HUDEP-2 (cell line): ENCODE results near the gene CCBE1.

Experiments used
- DNase-seq, 76 experiments: peaks; one replicate each; lab custom pipeline; 2025; ENCODE audit not compliant: unreplicated experiment in 76 of 76; lab: John Stamatoyannopoulos, UW

CCBE1 gene

DNA sequence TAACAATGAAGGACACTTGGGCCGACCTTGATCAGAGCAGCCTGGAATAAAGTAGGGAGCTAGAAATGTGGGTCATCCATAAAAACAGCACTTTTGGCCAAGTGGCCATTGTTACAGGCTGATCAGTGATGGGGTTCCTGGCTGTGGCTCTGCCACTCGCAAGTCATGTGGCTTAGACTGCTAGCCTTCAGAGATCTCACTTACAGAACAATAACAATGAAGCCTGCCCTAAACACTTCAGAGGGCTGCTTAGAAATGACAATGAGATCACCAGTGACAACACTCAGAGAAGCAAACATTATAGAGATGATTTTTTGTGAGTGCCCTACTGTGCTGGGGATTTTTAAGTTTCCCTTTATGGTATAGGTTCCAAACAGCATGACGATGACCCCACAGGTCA lies 230.2 kb downstream of the CCBE1 start:
- DNase-seq: no peak

DNA sequence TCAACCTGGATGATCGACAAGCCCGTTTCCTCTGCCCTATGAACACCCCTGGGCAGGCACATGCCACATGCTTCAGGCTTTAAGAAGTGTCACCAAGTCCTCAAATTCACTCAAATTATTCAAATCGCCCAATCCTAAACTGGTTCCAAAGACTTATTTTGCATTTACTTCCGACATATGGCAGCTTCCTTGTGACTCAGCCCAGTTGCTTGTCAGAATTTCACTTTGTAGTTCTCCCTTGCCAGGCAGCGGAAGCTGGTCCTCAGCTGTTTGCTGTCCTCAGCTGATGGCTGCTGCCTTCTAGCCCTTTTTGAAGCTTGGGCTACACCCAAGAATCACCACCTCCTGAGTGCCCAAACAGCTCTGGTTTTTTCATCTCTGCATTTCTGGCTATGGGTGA lies 232.7 kb downstream of the CCBE1 start:
- no peak for DNase-seq

DNA sequence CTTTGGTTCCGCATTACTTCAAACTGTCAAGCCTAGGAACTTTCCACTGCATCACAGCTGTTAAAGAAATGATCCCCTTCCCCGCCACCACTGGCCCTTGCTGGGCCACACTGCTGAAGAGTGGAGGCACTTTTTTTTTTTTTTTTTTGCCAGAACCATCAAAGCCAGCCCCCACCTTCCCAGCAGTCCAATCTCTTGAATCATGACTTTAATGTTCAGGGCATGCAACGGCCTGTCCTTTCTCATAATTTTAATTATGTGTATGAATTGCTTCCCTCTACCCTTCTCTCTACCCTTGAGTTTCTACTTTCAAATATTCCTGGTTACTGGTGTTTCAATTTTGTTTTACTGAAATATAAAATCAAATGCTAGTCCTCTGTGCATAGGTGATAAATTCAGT lies 236.1 kb downstream of the CCBE1 start:
- DNase-seq: no peak

DNA sequence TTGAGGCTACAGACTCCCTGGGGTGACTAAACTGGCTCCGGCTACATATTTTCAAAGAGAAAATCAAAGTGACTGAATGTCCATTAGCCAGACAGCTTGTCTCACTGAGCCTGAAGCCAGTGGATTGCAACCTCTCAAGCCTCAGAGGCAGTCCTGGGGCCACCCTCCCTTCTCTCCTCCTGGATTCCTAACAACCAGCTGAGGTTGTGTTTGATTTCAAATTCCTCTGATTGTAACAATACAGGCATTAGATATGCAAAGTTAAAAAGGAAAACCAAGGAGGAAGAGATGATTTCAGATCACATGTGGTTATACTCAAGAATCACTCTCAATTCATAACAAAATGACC lies 237.2 kb downstream of the CCBE1 start:
- no peak for DNase-seq

DNA sequence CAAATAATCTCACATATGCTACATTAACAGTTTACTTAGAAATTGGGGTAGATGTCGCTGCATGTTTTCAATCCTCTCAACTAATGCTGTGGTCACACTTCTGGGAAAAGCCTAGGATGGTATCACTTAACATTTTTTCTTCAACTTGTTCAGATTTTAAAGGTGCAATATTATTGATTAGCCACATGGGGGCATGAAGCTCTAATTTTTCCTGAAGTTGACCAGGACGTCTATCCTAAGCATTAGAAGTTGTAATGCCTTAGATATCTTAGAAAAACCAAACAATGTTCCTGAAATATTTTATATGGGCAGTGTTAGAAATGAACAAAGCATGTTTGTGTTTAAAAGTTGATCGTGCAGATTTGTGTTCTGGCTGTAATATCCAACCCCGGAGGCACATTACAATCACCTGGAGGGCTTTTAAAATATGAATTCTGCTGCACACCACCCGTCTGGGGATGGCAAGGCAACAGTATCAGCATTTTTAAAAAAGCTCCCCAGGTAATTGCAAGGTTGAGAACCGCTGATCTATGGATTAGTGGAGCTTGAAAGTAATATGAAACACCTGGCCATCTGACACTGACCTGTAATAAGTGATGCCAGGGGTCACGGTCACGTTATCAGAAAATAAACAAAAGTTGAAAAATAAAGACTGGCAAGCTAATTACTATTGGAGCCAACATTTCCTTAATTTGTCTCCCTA lies 237.7 kb downstream of the CCBE1 start:
- DNase-seq: peak in 9 of 76 experiments; percentile 4 to 41 (median 15)

DNA sequence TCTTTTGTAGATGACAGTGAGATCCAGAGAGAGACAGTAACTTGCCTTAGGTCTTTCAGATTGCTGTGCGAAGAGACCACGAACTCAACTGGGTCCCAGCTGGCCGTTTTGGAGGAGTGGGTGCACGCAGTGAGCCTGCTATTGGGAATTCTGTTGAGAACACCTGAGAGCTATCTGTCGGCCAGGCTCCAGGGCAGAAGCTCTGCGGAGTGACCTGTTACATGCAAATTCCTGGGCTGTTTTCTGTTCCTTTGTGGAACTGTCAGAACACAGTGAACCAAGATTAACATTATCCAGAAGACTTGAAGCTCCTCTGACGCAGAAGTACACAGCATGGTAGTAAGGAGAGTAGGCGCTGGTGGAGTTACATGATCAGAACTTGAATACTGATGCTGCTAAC lies 238.6 kb downstream of the CCBE1 start:
- DNase-seq: no peak

DNA sequence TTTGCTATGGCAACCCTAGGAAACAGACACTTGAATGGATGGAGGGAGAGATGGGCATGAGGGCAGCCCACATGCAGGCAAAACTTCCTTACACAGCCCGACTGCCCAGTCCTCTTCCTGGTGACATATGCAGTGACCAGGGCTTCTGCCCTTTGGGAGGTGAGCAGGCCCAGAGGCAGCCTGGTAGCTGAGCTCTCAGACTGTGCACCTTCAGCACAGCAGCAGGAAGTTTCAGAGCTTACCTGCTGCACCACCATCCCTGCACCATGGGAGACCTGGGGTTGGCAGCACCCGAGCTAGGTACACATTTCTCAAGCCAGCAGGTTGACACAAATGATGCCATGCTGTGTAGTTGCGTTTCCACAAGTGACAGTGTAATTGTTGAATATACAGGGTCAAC lies 240.6 kb downstream of the CCBE1 start:
- no peak for DNase-seq

DNA sequence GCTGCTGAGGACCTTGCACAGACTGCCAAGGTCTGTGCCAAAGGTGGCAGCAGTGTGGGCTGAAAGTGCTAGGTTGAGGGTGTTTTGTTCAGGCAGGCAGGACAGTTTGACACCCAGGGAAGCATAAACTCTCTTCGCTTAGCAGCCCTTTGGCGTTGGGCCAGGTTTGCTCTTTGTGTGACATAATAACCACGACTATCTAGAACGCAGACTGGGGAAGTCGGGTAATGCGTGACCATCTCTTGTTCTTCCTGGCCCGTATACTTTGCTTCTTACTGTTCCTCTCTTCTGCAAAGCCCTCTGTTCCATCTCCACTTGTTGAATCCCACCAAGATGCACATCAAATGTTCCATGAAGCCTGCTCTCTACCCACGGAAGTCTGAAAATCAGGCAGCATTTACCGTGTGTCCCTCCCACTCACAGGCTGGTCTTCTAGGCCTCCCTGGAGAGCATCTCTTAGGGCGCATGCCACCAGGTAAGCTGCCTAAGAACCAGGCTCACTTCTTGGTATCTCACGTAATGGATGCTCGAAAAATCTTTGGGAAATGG lies 241.4 kb downstream of the CCBE1 start:
- peak in 1 of 76 experiments; percentile 8 for DNase-seq

DNA sequence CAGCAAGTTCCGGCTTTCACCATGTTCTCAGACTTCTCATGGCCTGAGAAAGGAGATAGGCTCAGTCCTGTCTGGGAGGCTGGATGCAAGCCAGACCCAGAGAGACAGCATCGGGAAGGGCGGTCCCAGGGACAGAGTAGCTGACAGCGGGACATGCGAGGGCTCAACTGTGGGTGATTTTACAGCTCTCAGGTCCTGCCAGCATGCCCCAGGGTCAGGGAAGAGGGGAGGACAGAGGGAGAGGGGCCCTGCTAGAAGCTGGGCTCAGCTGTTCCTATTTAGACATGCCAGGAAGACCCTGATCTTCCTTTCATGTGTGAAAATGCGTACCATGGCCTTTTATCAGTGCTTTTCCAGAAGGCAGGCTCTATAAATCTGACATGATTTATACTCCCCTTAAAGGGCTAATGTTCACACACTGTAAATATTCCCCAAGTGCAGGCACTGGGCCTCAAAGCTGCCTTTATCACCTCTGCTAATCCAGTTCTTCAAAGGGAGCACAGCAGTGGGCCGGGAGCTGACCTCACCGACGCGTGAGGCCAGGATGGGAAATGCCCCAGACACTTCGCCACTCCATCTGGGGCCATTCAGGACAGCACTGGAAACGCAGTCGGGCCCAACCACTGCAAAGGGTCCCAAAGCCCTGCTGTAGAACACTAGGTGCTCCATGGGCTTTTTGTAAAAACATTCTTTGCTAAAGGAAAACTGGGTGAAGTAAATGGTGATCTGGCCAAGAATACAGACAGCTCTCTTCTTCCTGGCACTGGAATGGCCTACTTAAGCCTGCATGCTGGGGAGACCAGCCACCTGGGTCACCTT lies 242.1 kb downstream of the CCBE1 start:
- no peak for DNase-seq

DNA sequence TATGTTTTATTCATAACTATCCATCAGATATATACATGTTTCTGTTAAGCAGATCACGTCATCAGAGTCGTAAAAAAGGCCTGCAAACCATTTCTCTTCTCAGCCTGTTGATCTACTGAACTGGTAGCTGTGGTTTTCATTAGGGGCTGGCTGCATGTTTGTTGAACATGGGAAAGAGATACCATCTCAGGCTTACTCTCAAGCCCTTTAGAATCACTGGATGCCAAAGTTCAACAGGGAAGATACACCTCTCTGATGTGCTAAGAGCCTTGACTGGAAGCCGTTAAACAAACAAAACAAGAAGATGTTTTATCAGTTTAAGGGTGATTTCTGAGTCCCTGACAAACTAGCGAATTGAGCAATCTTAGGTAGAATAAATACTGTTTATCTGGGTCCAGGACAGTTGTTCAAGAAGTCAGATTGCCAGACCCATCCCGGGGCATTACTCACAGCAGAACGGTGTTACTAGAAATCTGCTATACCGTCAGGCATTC lies 243.7 kb downstream of the CCBE1 start:
- DNase-seq: no peak

DNA sequence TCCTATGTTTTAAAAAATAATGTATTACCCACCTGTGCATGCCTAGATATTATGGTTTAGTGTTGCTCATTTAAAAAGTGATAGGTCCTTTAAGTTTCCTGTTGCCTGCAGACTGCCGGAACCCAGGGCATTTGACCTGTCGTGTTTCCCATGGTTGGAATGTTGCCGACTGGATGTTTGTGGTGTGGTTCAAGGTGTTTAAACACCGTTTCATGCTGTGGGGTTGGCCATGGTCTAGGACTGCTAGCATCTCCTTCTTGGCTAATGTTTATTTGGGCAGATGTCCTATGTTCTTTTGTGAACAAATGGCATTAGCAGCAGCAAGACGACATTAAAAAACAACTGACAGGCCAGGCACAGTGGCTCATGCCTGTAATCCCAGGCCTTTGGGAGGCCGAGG lies 245.3 kb downstream of the CCBE1 start:
- no peak for DNase-seq

DNA sequence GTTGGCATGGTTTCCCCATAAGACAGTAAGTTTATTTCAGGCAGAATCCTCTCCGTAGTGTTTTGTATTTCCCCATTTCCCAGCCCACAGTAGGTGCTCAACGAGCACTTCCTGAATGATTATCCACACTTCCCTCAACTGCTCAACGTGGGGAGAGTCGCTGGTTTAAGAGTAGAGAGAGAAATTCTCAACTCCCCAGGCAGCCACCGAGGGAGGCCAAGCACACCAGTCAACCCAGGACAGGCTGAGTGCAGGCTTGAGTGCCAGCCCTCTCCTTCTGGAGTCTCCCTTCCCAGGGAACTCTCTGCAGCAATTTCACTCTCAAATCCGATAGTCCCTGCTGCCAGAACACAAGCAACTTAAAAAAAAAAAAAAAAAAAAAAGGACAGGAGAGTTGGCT lies 246.2 kb downstream of the CCBE1 start:
- no peak for DNase-seq

DNA sequence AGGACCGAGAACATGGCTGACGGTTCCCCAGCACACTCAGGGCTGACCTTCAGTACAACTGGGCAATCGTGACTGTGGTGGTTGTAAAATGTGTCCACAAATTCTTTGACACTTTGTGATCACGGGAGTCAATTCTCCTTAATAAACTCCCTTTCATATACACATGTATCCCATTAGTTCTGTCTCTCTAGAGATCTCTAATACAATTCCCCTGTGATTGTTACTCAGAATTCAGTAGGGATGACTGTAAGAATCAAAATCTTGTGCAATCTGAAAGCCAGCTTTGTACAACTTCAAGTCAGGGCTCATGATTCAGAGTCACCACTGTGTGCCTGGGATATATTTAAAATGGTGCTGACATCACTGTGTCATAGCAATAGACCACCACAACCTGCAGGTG lies 248.7 kb downstream of the CCBE1 start:
- no peak for DNase-seq

DNA sequence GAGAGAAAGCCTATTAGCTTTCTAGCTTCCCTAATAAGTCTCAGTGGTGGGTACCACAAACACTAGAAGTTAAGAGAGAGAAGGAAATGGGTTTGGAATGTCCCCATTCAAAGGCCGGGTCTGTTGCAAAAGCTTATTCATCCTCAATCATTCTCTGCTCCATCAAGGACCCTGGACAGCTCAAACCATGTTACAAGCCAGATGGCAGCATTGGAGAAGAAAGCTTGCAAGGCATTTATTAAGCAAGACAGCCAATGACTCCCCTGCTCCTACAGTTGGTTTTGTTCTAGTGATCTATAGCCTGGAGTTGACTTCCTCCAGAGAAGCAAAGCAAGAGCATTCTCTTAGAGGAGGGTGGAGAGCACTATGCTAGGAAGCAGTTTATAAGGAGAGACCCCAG lies 251.2 kb downstream of the CCBE1 start:
- peak in 2 of 76 experiments; percentile 14 to 26 for DNase-seq

DNA sequence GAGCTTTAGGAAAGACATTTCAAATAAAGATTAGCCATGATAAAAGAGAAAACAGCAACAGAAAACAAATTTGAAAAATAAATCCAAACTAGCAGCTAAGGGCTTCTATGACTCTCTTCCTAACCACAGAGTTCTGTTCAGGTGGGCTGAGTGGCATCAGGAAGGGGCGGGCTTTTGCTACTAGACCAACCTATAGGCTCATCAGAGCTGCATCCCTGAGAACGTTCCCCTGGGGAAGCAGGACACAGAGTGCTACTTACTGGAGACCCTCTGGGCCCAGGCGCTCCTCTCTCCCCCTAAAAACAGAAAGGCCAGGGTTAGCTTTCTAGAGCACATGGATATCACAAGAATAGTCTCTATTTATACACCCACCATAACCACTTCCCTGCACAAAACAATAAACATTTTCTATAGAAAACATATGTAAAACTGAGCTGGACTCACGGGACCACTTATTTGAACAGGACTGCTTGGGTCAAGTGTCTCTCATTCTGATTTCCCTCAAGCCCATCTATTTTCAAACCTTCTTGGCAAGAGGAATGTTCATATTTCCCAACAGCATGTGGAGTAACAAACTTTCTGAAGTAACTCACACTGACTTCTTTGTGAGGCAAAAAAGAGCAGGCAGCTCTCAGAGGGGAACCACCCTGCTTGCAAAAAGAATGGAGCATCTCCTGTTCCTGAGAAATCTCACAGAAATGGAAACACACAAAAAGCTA lies 259.2 kb downstream of the CCBE1 start:
- no peak for DNase-seq

DNA sequence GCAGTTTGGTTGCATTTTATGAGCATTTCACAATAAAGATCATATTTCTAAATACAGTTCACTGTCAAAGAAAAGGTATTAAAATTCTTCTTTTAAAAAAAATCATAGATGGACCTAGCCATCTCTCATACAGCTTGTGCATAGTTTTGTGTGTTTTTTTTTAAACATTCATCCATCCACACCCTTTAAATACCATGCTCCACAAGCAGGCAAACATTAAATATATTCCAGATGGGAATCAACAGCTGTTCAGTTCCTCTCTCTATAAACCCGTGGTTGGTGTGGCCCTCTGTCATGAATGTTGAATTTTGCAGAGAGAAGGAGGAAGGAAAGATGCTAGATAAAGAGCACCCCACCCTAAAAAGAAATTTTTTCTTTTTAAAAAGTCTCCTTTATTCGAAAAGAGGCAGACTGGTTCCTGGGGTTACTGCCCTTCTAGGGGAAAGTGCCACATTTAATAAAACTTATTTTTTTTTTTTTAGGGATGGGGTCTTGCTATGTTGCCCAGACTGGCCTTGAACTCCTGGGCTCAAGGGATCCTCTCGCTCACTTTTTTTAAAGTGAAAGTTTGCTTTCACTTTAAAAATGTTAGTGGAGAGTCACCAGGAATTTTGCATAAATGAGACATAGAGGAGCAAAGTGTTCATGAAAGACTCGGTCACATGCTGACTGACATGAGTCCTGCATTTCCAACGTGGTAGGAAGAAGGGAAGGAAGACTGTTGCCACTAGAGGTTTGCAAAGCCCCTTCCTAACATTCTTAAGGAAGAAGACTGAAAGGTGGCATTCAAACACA lies 264.2 kb downstream of the CCBE1 start:
- DNase-seq: no peak

DNA sequence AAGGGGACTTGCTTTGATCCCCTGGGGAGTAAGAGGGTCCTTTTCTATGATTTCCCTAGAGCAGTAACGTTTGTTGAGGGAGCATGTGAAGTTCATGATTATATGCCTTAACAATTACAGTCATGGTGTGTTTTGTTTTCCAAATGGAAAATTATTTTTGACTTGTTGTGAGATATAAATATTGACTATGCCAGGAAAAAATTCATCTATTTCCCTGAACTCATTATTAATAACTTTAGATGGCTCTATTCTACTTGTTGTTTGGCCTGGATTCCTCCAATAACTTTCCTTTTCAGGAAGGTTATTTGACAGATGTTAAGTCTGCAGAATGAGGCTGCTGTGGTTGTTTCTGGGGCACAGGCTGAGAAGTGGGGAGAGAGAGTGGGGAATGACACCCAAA lies 266.1 kb downstream of the CCBE1 start:
- DNase-seq: no peak

DNA sequence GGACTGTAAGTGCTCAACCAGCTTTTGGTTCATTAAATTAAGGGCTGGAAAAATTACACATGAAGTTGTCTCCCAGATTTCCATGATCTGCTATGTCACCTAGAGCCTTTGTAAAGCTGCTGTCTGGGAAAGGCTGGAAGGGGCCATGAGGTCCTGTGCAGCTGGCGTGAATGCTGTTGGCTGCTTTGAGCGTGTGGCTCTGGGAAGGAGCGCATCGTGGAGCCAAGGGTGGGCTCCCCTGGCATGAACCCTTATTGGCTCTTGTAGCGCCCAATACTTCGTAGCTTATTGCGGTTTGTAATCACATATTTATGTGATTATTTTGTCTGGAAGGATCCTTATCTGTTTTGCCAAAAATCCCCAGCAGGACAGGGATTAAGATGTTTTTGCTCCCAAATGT lies 267.6 kb downstream of the CCBE1 start:
- DNase-seq: no peak

DNA sequence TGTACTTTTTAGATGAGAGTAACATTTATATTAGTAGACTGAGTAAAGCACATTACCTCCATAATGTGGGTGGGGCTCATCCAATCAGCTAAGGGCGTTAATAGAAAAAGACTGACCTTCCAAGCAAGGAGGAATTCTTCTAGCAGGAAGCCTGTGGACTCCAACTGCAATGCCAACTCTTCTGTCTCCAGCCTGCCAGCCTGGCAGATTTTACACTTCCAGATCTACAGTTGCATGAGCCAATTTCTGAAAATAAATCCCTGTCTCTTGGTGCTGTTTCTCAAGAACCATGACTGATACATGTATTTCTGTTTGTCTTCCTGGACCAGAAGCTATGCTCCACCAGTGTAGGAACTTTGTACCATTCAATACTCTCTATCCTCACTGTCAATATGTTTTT lies 269.2 kb downstream of the CCBE1 start:
- no peak for DNase-seq

DNA sequence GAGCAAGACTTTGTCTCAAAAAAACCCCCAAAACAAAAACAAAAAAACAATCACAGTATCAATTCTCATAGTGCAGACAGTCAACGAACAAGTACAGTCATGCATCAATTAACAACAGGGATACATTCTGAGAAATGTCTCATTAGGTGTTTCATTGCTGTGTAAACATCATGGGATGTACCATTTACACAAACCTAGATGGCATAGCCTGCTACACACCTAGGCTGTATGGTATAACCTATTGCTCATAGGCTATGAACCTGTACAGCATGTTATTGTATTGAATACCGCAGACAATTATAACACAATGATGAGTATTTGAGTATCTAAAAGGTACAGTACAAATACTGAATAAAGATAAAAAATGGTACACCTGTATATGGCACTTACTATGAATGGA lies 270.4 kb downstream of the CCBE1 start:
- no peak for DNase-seq

DNA sequence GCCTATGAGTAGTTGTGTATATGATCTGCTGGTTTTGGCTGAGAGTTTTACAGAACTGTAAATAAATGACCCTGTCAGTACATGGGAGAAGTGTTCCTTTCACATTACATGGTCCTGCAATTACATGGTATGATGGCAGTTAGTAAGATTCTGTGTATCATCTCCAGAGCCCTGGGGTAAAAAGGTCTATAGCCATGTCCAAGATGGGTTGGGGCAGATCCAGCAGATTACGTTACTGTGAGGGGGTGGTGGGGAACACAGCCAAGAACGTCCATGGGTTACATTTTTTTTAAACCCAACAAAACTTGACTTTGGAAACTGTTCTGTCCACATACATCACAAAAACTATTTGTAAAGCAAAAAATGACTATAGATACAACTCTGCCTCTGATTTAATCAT lies 274.0 kb downstream of the CCBE1 start:
- DNase-seq: no peak
